WTC11 (cell line): Measurements from ENCODE around the gene FBXO48.

Source experiments
- IRF2 ChIP-seq: sonication (generic); formaldehyde crosslinking; IDR thresholded peaks from 2 replicates; pipeline ENCODE4 v1.8.0; 2022; ENCODE audit warnings: low read depth, missing genetic modification reagents, borderline replicate concordance
- MYBL2 ChIP-seq: sonication (generic); formaldehyde crosslinking; IDR thresholded peaks from 2 replicates; pipeline ENCODE4 v1.8.1; 2023; ENCODE audit warnings: mild to moderate bottlenecking, moderate library complexity, missing genetic modification reagents
- USF2 ChIP-seq: sonication (generic); formaldehyde crosslinking; IDR thresholded peaks from 2 replicates; pipeline ENCODE4 v1.8.1; 2023; ENCODE audit warnings: mild to moderate bottlenecking, missing genetic modification reagents, moderate library complexity
- TF ChIP-seq, protein P1 (sequence below): fragments of 200-600 bp; IDR thresholded peaks from 2 replicates; pipeline ENCODE4 v1.8.0; 2022; ENCODE audit warnings: antibody characterized with exemption
- TF ChIP-seq, protein P2 (sequence below): sonication (generic); formaldehyde crosslinking; IDR thresholded peaks from 2 replicates; pipeline ENCODE4 v1.8.1; 2022; ENCODE audit warnings: mild to moderate bottlenecking, moderate library complexity, missing genetic modification reagents
- TF ChIP-seq, protein P3 (sequence below): sonication (generic); formaldehyde crosslinking; IDR thresholded peaks from 2 replicates; pipeline ENCODE4 v1.8.0; 2022; ENCODE audit warnings: mild to moderate bottlenecking, missing genetic modification reagents

DNA sequence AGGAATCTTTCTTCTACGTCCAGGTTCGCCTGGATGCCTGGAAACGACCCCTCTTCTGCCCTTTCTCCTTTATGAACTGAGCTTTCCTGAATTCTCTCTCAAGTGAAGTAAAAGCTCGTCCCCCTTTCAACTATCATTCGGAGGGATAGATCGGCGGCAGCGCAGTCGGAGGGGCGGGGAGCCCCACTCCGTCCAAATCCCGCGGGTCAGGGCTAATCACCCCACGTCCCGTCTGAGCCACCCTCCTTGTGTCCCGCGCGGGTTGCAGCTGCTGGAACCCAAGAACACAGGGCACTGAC lies 367 bp downstream of the FBXO48 start:
- TF ChIP-seq, protein P1, sequence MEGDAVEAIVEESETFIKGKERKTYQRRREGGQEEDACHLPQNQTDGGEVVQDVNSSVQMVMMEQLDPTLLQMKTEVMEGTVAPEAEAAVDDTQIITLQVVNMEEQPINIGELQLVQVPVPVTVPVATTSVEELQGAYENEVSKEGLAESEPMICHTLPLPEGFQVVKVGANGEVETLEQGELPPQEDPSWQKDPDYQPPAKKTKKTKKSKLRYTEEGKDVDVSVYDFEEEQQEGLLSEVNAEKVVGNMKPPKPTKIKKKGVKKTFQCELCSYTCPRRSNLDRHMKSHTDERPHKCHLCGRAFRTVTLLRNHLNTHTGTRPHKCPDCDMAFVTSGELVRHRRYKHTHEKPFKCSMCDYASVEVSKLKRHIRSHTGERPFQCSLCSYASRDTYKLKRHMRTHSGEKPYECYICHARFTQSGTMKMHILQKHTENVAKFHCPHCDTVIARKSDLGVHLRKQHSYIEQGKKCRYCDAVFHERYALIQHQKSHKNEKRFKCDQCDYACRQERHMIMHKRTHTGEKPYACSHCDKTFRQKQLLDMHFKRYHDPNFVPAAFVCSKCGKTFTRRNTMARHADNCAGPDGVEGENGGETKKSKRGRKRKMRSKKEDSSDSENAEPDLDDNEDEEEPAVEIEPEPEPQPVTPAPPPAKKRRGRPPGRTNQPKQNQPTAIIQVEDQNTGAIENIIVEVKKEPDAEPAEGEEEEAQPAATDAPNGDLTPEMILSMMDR: no peak
- 0 out of 2 replicates have a peak, but pooled peaks have one; percentile 3 for TF ChIP-seq MYBL2 (CRISPR knock-in tag)
- TF ChIP-seq, protein P2, sequence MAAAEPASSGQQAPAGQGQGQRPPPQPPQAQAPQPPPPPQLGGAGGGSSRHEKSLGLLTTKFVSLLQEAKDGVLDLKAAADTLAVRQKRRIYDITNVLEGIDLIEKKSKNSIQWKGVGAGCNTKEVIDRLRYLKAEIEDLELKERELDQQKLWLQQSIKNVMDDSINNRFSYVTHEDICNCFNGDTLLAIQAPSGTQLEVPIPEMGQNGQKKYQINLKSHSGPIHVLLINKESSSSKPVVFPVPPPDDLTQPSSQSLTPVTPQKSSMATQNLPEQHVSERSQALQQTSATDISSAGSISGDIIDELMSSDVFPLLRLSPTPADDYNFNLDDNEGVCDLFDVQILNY (CRISPR knock-in tag): no peak
- no peak for TF ChIP-seq USF2 (CRISPR knock-in tag)
- TF ChIP-seq IRF2 (CRISPR knock-in tag): no peak
- TF ChIP-seq, protein P3, sequence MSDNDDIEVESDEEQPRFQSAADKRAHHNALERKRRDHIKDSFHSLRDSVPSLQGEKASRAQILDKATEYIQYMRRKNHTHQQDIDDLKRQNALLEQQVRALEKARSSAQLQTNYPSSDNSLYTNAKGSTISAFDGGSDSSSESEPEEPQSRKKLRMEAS (CRISPR knock-in tag): no peak
